Glomerular endothelial cell (primary cell): ENCODE results near the gene TBL1X. TPM values are rescaled to one million over a fixed set of nuclear protein-coding genes. Genes with fewer than 3 reads are reported as not detected.

Experiments
- DNase-seq: peaks from one replicate; pipeline ENCODE4 v3.0.0-alpha.2; 2011; ENCODE audit warnings: low read depth, low spot score; ENCODE audit errors: extremely low read depth
- total RNA-seq: library from RNA; depleted of rRNA; stranded (reverse); fragments of >200 nt; gene quantifications from 2 replicates; pipeline ENCODE4 v1.2.3, GENCODE V29; 2015

TBL1X gene
- total RNA-seq, 1 donor from 2014 or later: 15.1 TPM

GRCh38 chrX:9656277-9656676 is 191.4 kb downstream of the TBL1X start:
- no peak for DNase-seq

GRCh38 chrX:9656871-9657270 is 192.0 kb downstream of the TBL1X start:
- DNase-seq: no peak

GRCh38 chrX:9657590-9658256 is 192.9 kb downstream of the TBL1X start:
- DNase-seq: no peak

GRCh38 chrX:9658409-9658808 is 193.6 kb downstream of the TBL1X start:
- no peak for DNase-seq

- DNase-seq: no peak
These were observed 194.8 kb downstream of the TBL1X start for GRCh38 chrX:9659571-9660195.

- DNase-seq: peak; percentile 34
These were observed 197.3 kb downstream of the TBL1X start for GRCh38 chrX:9662148-9662547.

GRCh38 chrX:9663216-9663615 is 198.4 kb downstream of the TBL1X start:
- DNase-seq: no peak

GRCh38 chrX:9664224-9664623 is 199.4 kb downstream of the TBL1X start:
- DNase-seq: no peak

GRCh38 chrX:9665113-9665512 is 200.3 kb downstream of the TBL1X start:
- DNase-seq: no peak

- DNase-seq: no peak
These were observed 203.7 kb downstream of the TBL1X start for GRCh38 chrX:9668537-9668936.

GRCh38 chrX:9670136-9670814 is 205.4 kb downstream of the TBL1X start:
- DNase-seq: no peak

GRCh38 chrX:9671998-9672397 is 207.1 kb downstream of the TBL1X start:
- no peak for DNase-seq

- DNase-seq: no peak
These were observed 211.4 kb downstream of the TBL1X start for GRCh38 chrX:9676306-9676705.

GRCh38 chrX:9676738-9677097 is 211.9 kb downstream of the TBL1X start:
- DNase-seq: no peak

- DNase-seq: peak; percentile 31
These were observed 212.4 kb downstream of the TBL1X start for GRCh38 chrX:9677098-9677739.

- DNase-seq: no peak
These were observed 213.5 kb downstream of the TBL1X start for GRCh38 chrX:9678215-9678965.

- no peak for DNase-seq
These were observed 216.2 kb downstream of the TBL1X start for GRCh38 chrX:9681011-9681410.

GRCh38 chrX:9681422-9681821 is 216.6 kb downstream of the TBL1X start:
- DNase-seq: no peak

GRCh38 chrX:9682456-9682855 is 217.6 kb downstream of the TBL1X start:
- no peak for DNase-seq

- no peak for DNase-seq
These were observed 218.0 kb downstream of the TBL1X start for GRCh38 chrX:9682861-9683260.

- no peak for DNase-seq
These were observed 218.5 kb downstream of the TBL1X start for GRCh38 chrX:9683350-9683749.
